ENCODE results near the gene LSM3. TPM values are rescaled to one million over a fixed set of nuclear protein-coding genes. Genes with fewer than 3 reads are reported as not detected.

The LSM3 gene
- total and polyA plus RNA-seq, 9 of the 15 experiments (the other 6 are each of a cell fraction or from before 2014, with no cell fraction given): 33.8 to 203 (median 61.2) TPM

- TF ChIP-seq ATF4 (CRISPR knock-in tag; IDR thresholded peaks at IDR 0.05) (no peak), MTA2 (IDR thresholded peaks at IDR 0.05; ENCODE audit: low read depth) (no peak), ZNF445 (CRISPR knock-in tag; IDR thresholded peaks at IDR 0.05; ENCODE audit: low read depth) (no peak), NCOA2 (IDR thresholded peaks at IDR 0.05; ENCODE audit: partially characterized antibody in 2 of 2) (no peak), ZFP91 (CRISPR knock-in tag; IDR thresholded peaks at IDR 0.05) (no peak), SIN3A (IDR thresholded peaks at IDR 0.05; ENCODE audit: borderline replicate concordance in 2 of 2, control insufficient read depth in 1 of 2, low read depth in 2 of 2, low read length in 2 of 2) (no peak), PPARD (CRISPR knock-in tag; IDR thresholded peaks at IDR 0.05) (no peak)
Observed at GRCh38 chr3:14186854-14187458, 8.3 kb downstream of the LSM3 start (continued).

Data from K562 (cell line).